ENCODE measurements around the gene EFNA5.

Gene EFNA5

DNA sequence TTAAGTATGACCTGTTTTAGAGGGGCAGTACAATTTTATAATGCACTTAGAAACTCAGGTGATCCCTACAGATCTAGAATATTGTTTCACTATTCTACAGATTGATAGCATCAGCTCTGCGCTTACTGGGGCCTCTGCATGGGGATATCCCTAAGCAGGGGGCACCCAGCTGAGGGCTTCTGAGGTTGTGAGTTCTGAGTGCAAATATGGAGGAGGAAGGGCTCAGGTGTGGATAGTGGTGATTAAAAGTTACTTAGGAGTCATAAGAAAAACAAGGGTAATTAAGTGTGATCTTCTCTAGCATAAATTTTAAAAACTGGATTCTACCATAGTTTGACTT is 274.4 kb downstream of the EFNA5 start:
- H3K4me3 ChIP-seq (replicated peaks; ENCODE audit: low read depth, low read length): no peak overlapping the region
- no peak for DNase-seq (ENCODE audit: extremely low read depth, low read depth)
- TF ChIP-seq, protein P1, sequence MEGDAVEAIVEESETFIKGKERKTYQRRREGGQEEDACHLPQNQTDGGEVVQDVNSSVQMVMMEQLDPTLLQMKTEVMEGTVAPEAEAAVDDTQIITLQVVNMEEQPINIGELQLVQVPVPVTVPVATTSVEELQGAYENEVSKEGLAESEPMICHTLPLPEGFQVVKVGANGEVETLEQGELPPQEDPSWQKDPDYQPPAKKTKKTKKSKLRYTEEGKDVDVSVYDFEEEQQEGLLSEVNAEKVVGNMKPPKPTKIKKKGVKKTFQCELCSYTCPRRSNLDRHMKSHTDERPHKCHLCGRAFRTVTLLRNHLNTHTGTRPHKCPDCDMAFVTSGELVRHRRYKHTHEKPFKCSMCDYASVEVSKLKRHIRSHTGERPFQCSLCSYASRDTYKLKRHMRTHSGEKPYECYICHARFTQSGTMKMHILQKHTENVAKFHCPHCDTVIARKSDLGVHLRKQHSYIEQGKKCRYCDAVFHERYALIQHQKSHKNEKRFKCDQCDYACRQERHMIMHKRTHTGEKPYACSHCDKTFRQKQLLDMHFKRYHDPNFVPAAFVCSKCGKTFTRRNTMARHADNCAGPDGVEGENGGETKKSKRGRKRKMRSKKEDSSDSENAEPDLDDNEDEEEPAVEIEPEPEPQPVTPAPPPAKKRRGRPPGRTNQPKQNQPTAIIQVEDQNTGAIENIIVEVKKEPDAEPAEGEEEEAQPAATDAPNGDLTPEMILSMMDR (IDR thresholded peaks at IDR 0.05; ENCODE audit: low read depth, low read length, missing control alignments): no peak

DNA sequence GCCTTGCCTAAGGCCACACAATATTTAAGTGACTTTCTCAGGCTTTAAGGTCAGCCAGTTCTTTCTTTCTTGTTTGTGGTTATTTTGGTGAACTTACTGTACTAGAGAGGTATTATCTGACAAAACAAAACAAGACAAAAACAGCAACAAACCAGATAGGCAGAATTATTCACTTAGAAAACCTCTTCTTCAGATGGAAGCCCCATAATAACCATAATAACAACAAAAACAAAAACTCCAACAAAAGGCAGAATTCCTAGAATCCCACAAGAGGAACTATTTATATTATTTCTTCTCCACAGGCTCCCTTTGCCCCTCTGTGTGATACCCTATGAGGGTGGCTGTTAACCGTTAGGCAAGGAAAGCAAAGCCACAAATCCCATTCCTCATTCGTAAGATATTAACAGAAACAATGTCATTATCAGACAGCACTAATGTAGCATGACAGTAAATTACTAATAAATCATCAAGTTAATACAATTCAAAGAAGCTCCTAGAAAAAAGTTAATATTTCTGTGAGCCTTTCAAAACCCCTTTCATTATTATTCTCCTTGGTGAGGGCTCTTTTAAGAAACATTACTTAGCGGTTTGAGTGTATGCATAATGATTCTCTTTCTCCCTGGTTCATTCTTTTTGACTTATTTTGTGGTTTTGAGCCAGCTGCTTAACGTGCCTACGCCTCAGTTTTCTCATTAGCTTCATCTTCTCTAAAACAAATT is 274.9 kb downstream of the EFNA5 start:
- no peak for DNase-seq (ENCODE audit: extremely low read depth, low read depth)
- H3K4me3 ChIP-seq (replicated peaks; ENCODE audit: low read depth, low read length): no peak overlapping the region
- TF ChIP-seq, protein P1 (IDR thresholded peaks at IDR 0.05; ENCODE audit: low read depth, low read length, missing control alignments): no peak

DNA sequence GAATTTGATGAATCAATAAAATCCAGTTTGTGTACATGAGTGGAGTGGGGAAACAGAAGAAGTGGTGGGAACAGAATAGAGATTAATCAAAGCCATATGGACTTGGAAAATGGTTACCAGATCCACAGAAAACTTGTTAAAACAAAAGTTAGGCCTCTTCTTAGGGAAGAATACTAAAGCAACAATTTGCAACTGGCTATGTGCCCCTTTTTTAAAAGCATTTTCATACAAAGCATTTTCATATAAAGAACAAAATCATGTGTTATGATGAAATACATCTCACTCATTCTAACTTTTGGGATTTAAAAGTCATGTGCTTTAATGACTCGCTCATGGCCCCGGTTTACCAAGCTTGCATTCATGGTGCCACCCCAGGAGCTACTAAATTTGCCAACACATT is 276.9 kb downstream of the EFNA5 start:
- no peak overlapping the region for H3K4me3 ChIP-seq (replicated peaks; ENCODE audit: low read depth, low read length)
- DNase-seq (ENCODE audit: extremely low read depth, low read depth): peak; percentile 4
- TF ChIP-seq, protein P1 (IDR thresholded peaks at IDR 0.05; ENCODE audit: low read depth, low read length, missing control alignments): no peak

DNA sequence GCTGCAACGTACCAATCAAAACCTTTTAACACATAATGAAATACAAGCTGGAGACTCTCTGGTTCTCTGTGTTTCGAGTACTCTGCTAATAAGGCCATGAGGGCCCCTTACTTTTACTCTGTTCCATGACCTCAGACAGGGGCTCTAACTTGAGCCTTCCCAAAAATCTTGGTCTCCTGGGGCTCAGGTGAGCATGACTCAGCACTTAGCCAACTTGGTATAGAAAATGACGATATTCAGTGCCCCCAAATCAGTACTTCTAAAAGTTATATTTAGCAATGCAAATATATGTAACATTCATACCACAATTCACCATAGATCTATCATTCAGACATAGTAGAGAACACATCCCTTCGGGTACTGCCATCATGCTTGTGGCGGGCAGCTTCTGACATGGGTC is 278.9 kb downstream of the EFNA5 start:
- TF ChIP-seq, protein P1 (IDR thresholded peaks at IDR 0.05; ENCODE audit: low read depth, low read length, missing control alignments): no peak

DNA sequence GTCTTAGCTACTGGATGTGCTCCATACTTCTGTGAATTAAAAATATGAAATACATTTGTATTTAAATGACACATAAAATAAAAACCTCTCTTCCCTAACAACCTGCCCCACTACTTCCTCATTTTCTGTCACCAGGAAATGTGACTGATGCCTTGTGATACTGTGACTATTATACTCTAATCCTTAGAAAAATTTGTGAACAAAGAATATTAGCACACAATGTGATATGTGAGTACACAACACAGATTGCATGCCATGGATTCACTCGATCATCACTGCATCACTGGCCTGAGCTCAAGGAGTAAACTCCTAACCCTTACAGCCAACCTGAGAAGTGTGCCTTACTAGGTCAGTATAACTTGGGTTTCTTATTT is 281.0 kb downstream of the EFNA5 start:
- no peak for DNase-seq (ENCODE audit: extremely low read depth, low read depth)
- H3K4me3 ChIP-seq (replicated peaks; ENCODE audit: low read depth, low read length): no peak overlapping the region
- TF ChIP-seq, protein P1 (IDR thresholded peaks at IDR 0.05; ENCODE audit: low read depth, low read length, missing control alignments): no peak

More for the DNA sequence above, 278.9 kb downstream of the EFNA5 start:
- DNase-seq (ENCODE audit: extremely low read depth, low read depth): no peak
- H3K4me3 ChIP-seq (replicated peaks; ENCODE audit: low read depth, low read length): no peak overlapping the region

DNA sequence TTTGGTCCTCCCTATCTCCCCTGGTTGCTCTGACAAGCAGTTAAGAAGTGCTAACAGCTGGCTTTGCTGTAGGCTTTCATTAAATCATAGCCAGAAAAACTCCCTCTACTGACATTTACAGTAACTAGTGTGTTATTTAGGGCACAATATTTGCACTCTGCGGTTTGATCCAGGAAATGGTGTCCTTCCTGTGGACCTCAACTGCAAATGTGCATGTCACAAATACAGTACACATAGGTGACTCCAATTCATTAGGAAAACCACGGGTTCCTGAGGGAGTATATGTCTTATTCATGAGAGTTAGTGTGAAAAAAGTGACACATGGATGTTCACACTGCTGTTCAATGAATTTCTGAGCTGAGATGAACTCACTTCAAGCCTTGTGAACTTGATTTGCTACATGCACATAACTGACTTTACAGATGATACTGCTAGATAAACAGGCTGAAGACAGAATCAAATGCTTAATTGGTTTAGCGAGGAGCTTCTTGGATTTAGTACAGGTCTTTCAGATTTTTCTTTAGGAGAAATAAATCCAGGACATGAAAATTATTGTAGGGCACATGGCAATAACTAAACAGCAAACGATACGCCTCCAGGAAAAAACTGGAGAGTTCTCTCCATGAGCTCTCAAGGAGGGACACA is 281.5 kb downstream of the EFNA5 start:
- TF ChIP-seq, protein P1 (IDR thresholded peaks at IDR 0.05; ENCODE audit: low read depth, low read length, missing control alignments): no peak
- peak; percentile 45 for DNase-seq (ENCODE audit: extremely low read depth, low read depth)
- H3K4me3 ChIP-seq (replicated peaks; ENCODE audit: low read depth, low read length): no peak overlapping the region
